GM12878 (cell line): ENCODE results near the gene RNF169. TPM values are rescaled to one million over a fixed set of nuclear protein-coding genes. Genes with fewer than 3 reads are reported as not detected.

Experiments
- ATAC-seq: fragments of 200-7000 bp; cut with Tn5 transposase; 3 replicates; pipeline ENCODE4 v1.9.1; 2020; ENCODE audit warnings: mild to moderate bottlenecking, moderate library complexity
- BruUV-seq: library from RNA; stranded (reverse); fragments of 400-500 nt; replicated peaks from 2 replicates; lab custom pipeline; 2021; lab: Mats Ljungman, UMichigan
- CTCF ChIA-PET: fragments of 300-600 bp; sonication (Branson Sonifier 250); formaldehyde crosslinking; extraction: SDS; loops from one replicate; lab custom pipeline; 2021; ENCODE audit warnings: inconsistent platforms; lab: Yijun Ruan, JAX
- POLR2A ChIA-PET: fragments of 350-600 bp; formaldehyde crosslinking; extraction: SDS; loops from one replicate; lab custom pipeline; 2021; ENCODE audit warnings: inconsistent platforms; lab: Charles Lee
- RAD21 ChIA-PET: fragments of 300-600 bp; sonication (Branson Sonifier 250); formaldehyde crosslinking; loops from one replicate; lab custom pipeline; 2023; ENCODE audit warnings: antibody characterized with exemption; ENCODE audit not compliant: unreplicated experiment; lab: Charles Lee
- SMC1A ChIA-PET: fragments of 300-600 bp; sonication (Branson Sonifier 250); formaldehyde crosslinking; loops from one replicate; lab custom pipeline; 2023; ENCODE audit not compliant: unreplicated experiment, uncharacterized antibody; lab: Charles Lee
- DNase-seq: peaks from one replicate; pipeline ENCODE4 v3.0.0-alpha.2; 2011; ENCODE audit warnings: low read depth, low spot score
- FAIRE-seq: peaks from 3 replicates; lab custom pipeline; 2011; peaks lifted over from hg19 to GRCh38; lab: Jason Lieb, UNC
- H2AFZ ChIP-seq: 2 replicates; pipeline ENCODE4 v1.6.0; 2011; ENCODE audit warnings: low read depth, low read length, control low read depth; ENCODE audit not compliant: control insufficient read depth
- H3K27ac ChIP-seq: 2 replicates; pipeline ENCODE4 v1.5.1; 2011; ENCODE audit warnings: control low read depth; ENCODE audit not compliant: control insufficient read depth, insufficient read depth
- H3K27me3 ChIP-seq, 2 experiments: replicated peaks in 1 of 2; 2 replicates each; pipeline versions ENCODE4 v1.6.0 to v1.6.1; 2011; ENCODE audit warnings: low read length in 1 of 2; ENCODE audit not compliant: control insufficient read depth in 2 of 2, insufficient read depth in 2 of 2
- H3K36me3 ChIP-seq, 2 experiments: 2 replicates each; pipeline ENCODE4 v1.5.1; 2011; ENCODE audit warnings: low read length in 1 of 2; ENCODE audit not compliant: control insufficient read depth in 2 of 2, insufficient read depth in 2 of 2
- H3K4me1 ChIP-seq: 2 replicates; pipeline ENCODE4 v1.6.1; 2011; ENCODE audit warnings: mild to moderate bottlenecking, low read length, moderate library complexity, mixed read lengths; ENCODE audit not compliant: control insufficient read depth, insufficient read depth
- H3K4me2 ChIP-seq: 2 replicates; pipeline ENCODE4 v1.6.0; 2011; ENCODE audit warnings: control low read depth; ENCODE audit not compliant: control insufficient read depth, insufficient read depth
- H3K4me3 ChIP-seq: fragments of 200-600 bp; sonication (generic); 2 replicates; pipeline ENCODE4 v1.5.1; 2016
- H3K79me2 ChIP-seq: 2 replicates; pipeline ENCODE4 v1.6.0; 2011; ENCODE audit warnings: low read length; ENCODE audit not compliant: control insufficient read depth, insufficient read depth
- H3K9ac ChIP-seq: 2 replicates; pipeline ENCODE4 v1.8.0; 2011; ENCODE audit warnings: low read length, control low read depth, mixed read lengths; ENCODE audit not compliant: control insufficient read depth, insufficient read depth
- H3K9me3 ChIP-seq: replicated peaks from 3 replicates; pipeline ENCODE4 v1.5.1; 2011; ENCODE audit warnings: mild to moderate bottlenecking, low read length; ENCODE audit not compliant: control insufficient read depth, insufficient read depth
- H4K20me1 ChIP-seq: 2 replicates; pipeline ENCODE4 v1.6.0; 2011; ENCODE audit not compliant: control insufficient read depth, insufficient read depth
- CEBPB ChIP-seq, 2 experiments: fragments of 150-350 bp in 1 of 2; IDR thresholded peaks; 2 replicates each; pipeline ENCODE4 v1.6.1; 2012 to 2014; ENCODE audit warnings: low read depth in 2 of 2, low read length in 2 of 2, borderline replicate concordance in 1 of 2, inconsistent platforms in 1 of 2
- CUX1 ChIP-seq: IDR thresholded peaks from 2 replicates; pipeline ENCODE4 v1.6.1; 2012; ENCODE audit warnings: improper control_type of control experiment, low read depth, low read length; ENCODE audit not compliant: insufficient replicate concordance
- E4F1 ChIP-seq: fragments of 450-650 bp; IDR thresholded peaks from 2 replicates; pipeline ENCODE4 v1.6.1; 2018; ENCODE audit warnings: borderline replicate concordance, mild to moderate bottlenecking; ENCODE audit not compliant: partially characterized antibody
- HCFC1 ChIP-seq: fragments of 150-350 bp; IDR thresholded peaks from 2 replicates; pipeline ENCODE4 v1.6.1; 2014; ENCODE audit warnings: low read length
- SPI1 ChIP-seq: IDR thresholded peaks from 2 replicates; pipeline ENCODE4 v1.6.1; 2011; ENCODE audit warnings: low read depth, mild to moderate bottlenecking, low read length, moderate library complexity, borderline replicate concordance; ENCODE audit not compliant: insufficient read depth
- STAT3 ChIP-seq: IDR thresholded peaks from 2 replicates; pipeline ENCODE4 v1.6.1; 2011; ENCODE audit warnings: low read depth, low read length, improper control_type of control experiment
- YY1 ChIP-seq: IDR thresholded peaks from 2 replicates; pipeline ENCODE4 v1.6.1; 2011; ENCODE audit warnings: low read depth, mild to moderate bottlenecking, low read length
- ZBTB40 ChIP-seq: fragments of 450-650 bp; IDR thresholded peaks from 2 replicates; pipeline ENCODE4 v1.6.1; 2016; ENCODE audit warnings: mild to moderate bottlenecking, moderate library complexity, borderline replicate concordance
- WGBS: methylation state at CpG from one replicate; pipeline ENCODE4 v1.1.6; 2016; ENCODE audit warnings: low lambda C conversion rate; ENCODE audit not compliant: insufficient replicate concordance, insufficient coverage; ENCODE audit errors: missing lambda C conversion rate; 5-methylcytosine and 5-hydroxymethylcytosine counted together
- in situ Hi-C: fragments of 300-500 bp; cut with MboI; formaldehyde crosslinking; loops from 9 replicates; pipeline ENCODE4 v1.14.3; 2018; ENCODE audit warnings: mixed read lengths
- intact Hi-C: fragments of 100-400 bp; cut with micrococcal nuclease; formaldehyde crosslinking; loops from one replicate; pipeline ENCODE4 v1.14.2; 2022; ENCODE audit not compliant: unreplicated experiment
- polyA plus RNA-seq, 11 experiments: library from polyadenylated mRNA; depleted of rRNA in 4 of 11; unstranded in 6 of 11; stranded (reverse) in 5 of 11; fragments of >200 nt; fragmentation: Nextera tagmentation in 4 of 11; fragmentation: Illumina TruSeq in 1 of 11; extraction: Ambion mirVana in 4 of 11; extraction: Trizol in 1 of 11; gene quantifications; 1 replicate in 1 of 11; 2 replicates in 10 of 11; pipeline versions ENCODE4 v1.2.1 to v1.2.3, GENCODE V29; 2011 to 2016; ENCODE audit warnings: inconsistent platforms in 2 of 11, missing spikeins in 2 of 11, low read depth in 1 of 11
- total RNA-seq, 4 experiments: library from RNA; depleted of rRNA in 3 of 4; stranded (reverse); fragments of >200 nt in 3 of 4; fragmentation: Illumina TruSeq in 1 of 4; extraction: Trizol in 1 of 4; gene quantifications; 2 replicates each; pipeline versions ENCODE4 v1.2.1 to v1.2.3, GENCODE V29; 2013 to 2021

Gene RNF169
- total and polyA plus RNA-seq, 10 of the 15 experiments (the other 5 are each of a cell fraction or from before 2014, with no cell fraction given) = 0.32 to 13.2 (median 6.4) TPM

GRCh38 chr11:74820763-74821162, 72.1 kb downstream of the RNF169 start (continued):
- no peak for TF ChIP-seq CEBPB (IDR thresholded peaks at IDR 0.05; ENCODE audit: borderline replicate concordance in 1 of 2, low read depth in 2 of 2, low read length in 2 of 2)
- no peak for TF ChIP-seq HCFC1
- TF ChIP-seq YY1 = no peak
- no peak for TF ChIP-seq E4F1
- TF ChIP-seq STAT3 = no peak

- H3K79me2 ChIP-seq = no peaks in the 10 kb centered on the region
- no peaks in the 10 kb centered on the region for H4K20me1 ChIP-seq
- ATAC-seq (no peak), FAIRE-seq (no peak), DNase-seq (no peak)
- BruUV-seq = no TSS peak
- peaks cover 16% of the 10 kb centered on the region for H3K9me3 ChIP-seq
- 88% methylated on average over 5 of the region's 5 CpGs for WGBS
- RAD21 ChIA-PET = no interaction called here
- no peak overlapping the region for H2AFZ ChIP-seq
- H3K4me1 ChIP-seq = no peaks in the 10 kb centered on the region
- H3K27me3 ChIP-seq = no peaks in the 10 kb centered on the region
- intact Hi-C loops (no loop called here), in situ Hi-C loops (no loop called here)
- H3K36me3 ChIP-seq = peaks cover 1 to 26% of the 10 kb centered on the region in 2 experiments; a peak in 3 of 4 replicates
- no peak overlapping the region for H3K4me3 ChIP-seq
- no peak overlapping the region for H3K4me2 ChIP-seq
- no peak overlapping the region for H3K27ac ChIP-seq
- SMC1A ChIA-PET = interaction anchor here (0.7 kb wide), 1 partner anchor 161 kb away, joined by 3 read pairs; no protein-coding TSS in a partner anchor
- no peak overlapping the region for H3K9ac ChIP-seq
- CTCF ChIA-PET = no interaction called here
- POLR2A ChIA-PET = no interaction called here
- TF ChIP-seq ZBTB40 (no peak), CUX1 (no peak), SPI1 (no peak)
Observed at GRCh38 chr11:74822170-74822569, 73.5 kb downstream of the RNF169 start.
